CD8-positive, alpha-beta memory T cell (primary cell): Measurements from ENCODE around the gene SPATA2. TPM values are rescaled to one million over a fixed set of nuclear protein-coding genes. Genes with fewer than 3 reads are reported as not detected.
A peak's percentile ranks its signal among the peaks of the same experiment; 100 is the strongest.

Source experiments
- CTCF ChIA-PET: fragments of 350-600 bp; sonication (Branson Sonifier 250); formaldehyde crosslinking; loops from one replicate; lab custom pipeline; 2021; ENCODE audit warnings: antibody characterized with exemption; lab: Charles Lee
- POLR2A ChIA-PET: fragments of 350-600 bp; sonication (Branson Sonifier 250); formaldehyde crosslinking; loops from one replicate; lab custom pipeline; 2021; ENCODE audit warnings: antibody characterized with exemption; lab: Charles Lee
- DNase-seq, 5 donors: peaks; one replicate each; pipeline versions ENCODE4 v3.0.0 to v3.0.0-alpha.2; 2020 to 2022; ENCODE audit warnings: mixed read lengths in 1 of 5
- H3K27ac ChIP-seq: one replicate; pipeline ENCODE4 v1.7.0; 2013; ENCODE audit warnings: low read depth, mild to moderate bottlenecking, low read length, moderate library complexity
- H3K27me3 ChIP-seq: 2 replicates; pipeline ENCODE4 v1.7.0; 2013; ENCODE audit warnings: low read length, mild to moderate bottlenecking; ENCODE audit not compliant: insufficient read depth, poor library complexity, severe bottlenecking
- H3K36me3 ChIP-seq: 2 replicates; pipeline ENCODE4 v1.7.0; 2013; ENCODE audit warnings: mild to moderate bottlenecking, low read length, moderate library complexity; ENCODE audit not compliant: insufficient read depth
- H3K4me1 ChIP-seq: 2 replicates; pipeline ENCODE4 v1.7.0; 2013; ENCODE audit warnings: mild to moderate bottlenecking, low read length, moderate library complexity; ENCODE audit not compliant: insufficient read depth
- H3K4me3 ChIP-seq: 2 replicates; pipeline ENCODE4 v1.7.0; 2013; ENCODE audit warnings: mild to moderate bottlenecking, low read length
- H3K9me3 ChIP-seq: 2 replicates; pipeline ENCODE4 v1.7.0; 2013; ENCODE audit warnings: mild to moderate bottlenecking, low read length
- H3K27ac Mint-ChIP-seq, 8 donors: one replicate each; pipeline ENCODE4 v1.8.0; 2020 to 2021; ENCODE audit warnings: mixed read lengths in 8 of 8, mild to moderate bottlenecking in 6 of 8, inconsistent platforms in 3 of 8, moderate library complexity in 3 of 8
- H3K27me3 Mint-ChIP-seq, 2 donors: one replicate each; pipeline ENCODE4 v1.8.0; 2020 to 2021; ENCODE audit warnings: mixed read lengths in 2 of 2, mild to moderate bottlenecking in 1 of 2, moderate library complexity in 1 of 2
- H3K36me3 Mint-ChIP-seq, 3 donors: one replicate each; pipeline ENCODE4 v1.8.0; 2020 to 2021; ENCODE audit warnings: mixed read lengths in 3 of 3, inconsistent platforms in 1 of 3, mild to moderate bottlenecking in 1 of 3
- H3K4me1 Mint-ChIP-seq, 3 donors: one replicate each; pipeline ENCODE4 v1.8.0; 2020 to 2021; ENCODE audit warnings: mixed read lengths in 3 of 3, inconsistent platforms in 1 of 3, mild to moderate bottlenecking in 1 of 3
- H3K4me3 Mint-ChIP-seq, 7 donors: one replicate each; pipeline ENCODE4 v1.8.0; 2020 to 2021; ENCODE audit warnings: mixed read lengths in 7 of 7, mild to moderate bottlenecking in 6 of 7, moderate library complexity in 4 of 7, inconsistent platforms in 2 of 7
- H3K9me3 Mint-ChIP-seq, 5 donors: one replicate each; pipeline ENCODE4 v1.8.0; 2020 to 2022; ENCODE audit warnings: mixed read lengths in 5 of 5, mild to moderate bottlenecking in 3 of 5, moderate library complexity in 2 of 5, inconsistent platforms in 1 of 5
- polyA plus RNA-seq: library from polyadenylated mRNA; unstranded; fragments of 300-500 nt; fragmentation: Illumina TruSeq; gene quantifications from one replicate; pipeline ENCODE4 v1.2.3, GENCODE V29; 2021
- total RNA-seq, 2 experiments: library from RNA; stranded (reverse); gene quantifications; one replicate each; pipeline ENCODE4 v1.2.3, GENCODE V29; 2021

The SPATA2 gene
- total and polyA plus RNA-seq, 3 experiments from 2014 or later: 5.3 to 16.0 (median 15.0) TPM

- Histone ChIP-seq H3K9me3 (no peaks in the 10 kb centered on the region), H3K27me3 (no peaks in the 10 kb centered on the region), H3K36me3 (peaks cover 7% of the 10 kb centered on the region), H3K4me1 (no peaks in the 10 kb centered on the region), H3K27ac (no peak overlapping the region), H3K4me3 (no peak overlapping the region)
- POLR2A ChIA-PET: no interaction called here
- Mint-ChIP-seq H3K27ac (no peak overlapping the region), H3K4me3 (no peak overlapping the region), H3K27me3 (peaks cover 0 to 2% of the 10 kb centered on the region in 2 donors), H3K4me1 (peaks cover 0 to 1% (median 0%) of the 10 kb centered on the region in 3 donors), H3K9me3 (no peaks in the 10 kb centered on the region), H3K36me3 (peaks cover 3 to 66% (median 9%) of the 10 kb centered on the region in 3 donors)
- DNase-seq: no peak
- CTCF ChIA-PET: interaction anchor here (1.0 to 1.5 kb wide), 2 partner anchors 12 to 107 kb away, joined by 3 read pairs; no protein-coding TSS in a partner anchor
Observed at GRCh38 chr20:49872056-49872455, 43.3 kb downstream of the SPATA2 start.

DNA sequence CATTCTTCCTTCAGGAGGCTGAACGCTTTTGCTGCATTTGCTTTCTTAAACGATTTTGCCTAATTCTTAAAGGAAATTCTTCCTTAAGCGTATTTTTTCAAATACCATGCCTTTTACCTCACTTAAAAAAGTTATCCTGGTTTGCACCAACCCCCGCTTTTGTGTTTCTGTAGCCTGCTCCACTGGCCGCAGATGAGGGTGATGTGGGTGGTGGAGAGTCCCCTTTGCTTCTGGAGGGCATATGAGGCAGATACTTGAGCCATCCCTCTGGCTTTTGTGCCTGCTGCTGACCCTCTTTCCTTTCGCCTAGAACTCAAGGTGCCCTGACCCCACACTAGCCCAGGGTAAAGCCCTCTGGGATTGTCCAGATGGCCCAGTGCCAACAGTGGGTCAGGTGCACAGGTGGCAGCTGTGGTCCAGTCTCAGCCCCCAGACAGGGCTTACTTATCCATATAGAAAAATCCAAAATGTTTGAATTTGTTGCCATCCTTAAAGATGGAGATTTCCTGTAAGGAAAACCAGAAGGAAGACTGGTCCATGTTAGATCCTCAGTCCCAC lies 43.9 kb downstream of the SPATA2 start:
- Mint-ChIP-seq H3K9me3 (no peaks in the 10 kb centered on the region), H3K36me3 (peaks cover 3 to 69% (median 9%) of the 10 kb centered on the region in 3 donors), H3K27ac (peak overlapping the region in 2 of 8 donors; percentile 3 to 33), H3K4me3 (no peak overlapping the region), H3K4me1 (peaks cover 0 to 5% (median 0%) of the 10 kb centered on the region in 3 donors), H3K27me3 (no peaks in the 10 kb centered on the region)
- POLR2A ChIA-PET: no interaction called here
- Histone ChIP-seq H3K4me1 (no peaks in the 10 kb centered on the region), H3K27me3 (no peaks in the 10 kb centered on the region), H3K9me3 (no peaks in the 10 kb centered on the region), H3K27ac (no peak overlapping the region), H3K36me3 (peaks cover 7% of the 10 kb centered on the region), H3K4me3 (no peak overlapping the region)
- CTCF ChIA-PET: no interaction called here
- no peak for DNase-seq

- no peaks in the 10 kb centered on the region for H3K9me3 Mint-ChIP-seq
- Histone ChIP-seq H3K36me3 (peaks cover 7% of the 10 kb centered on the region), H3K4me3 (no peak overlapping the region), H3K27me3 (no peaks in the 10 kb centered on the region), H3K9me3 (no peaks in the 10 kb centered on the region), H3K27ac (no peak overlapping the region), H3K4me1 (no peaks in the 10 kb centered on the region)
- H3K27me3 Mint-ChIP-seq: no peaks in the 10 kb centered on the region
- ChIA-PET CTCF (no interaction called here), POLR2A (no interaction called here)
- no peak overlapping the region for H3K4me3 Mint-ChIP-seq
- peaks cover 0 to 5% (median 0%) of the 10 kb centered on the region in 3 donors for H3K4me1 Mint-ChIP-seq
- H3K36me3 Mint-ChIP-seq: peaks cover 3 to 69% (median 12%) of the 10 kb centered on the region in 3 donors
- no peak for DNase-seq
- H3K27ac Mint-ChIP-seq: peak overlapping the region in 3 of 8 donors; percentile 66 to 85 (median 84)
Observed at GRCh38 chr20:49870261-49870660, 45.1 kb downstream of the SPATA2 start.

GRCh38 chr20:49868964-49869363 lies 46.4 kb downstream of the SPATA2 start:
- ChIA-PET POLR2A (no interaction called here), CTCF (no interaction called here)
- Histone ChIP-seq H3K4me1 (no peaks in the 10 kb centered on the region), H3K9me3 (no peaks in the 10 kb centered on the region), H3K27ac (no peak overlapping the region), H3K4me3 (no peak overlapping the region), H3K36me3 (peaks cover 14% of the 10 kb centered on the region), H3K27me3 (no peaks in the 10 kb centered on the region)
- Mint-ChIP-seq H3K27ac (peak overlapping the region in 4 of 8 donors; percentile 23 to 79 (median 48)), H3K9me3 (no peaks in the 10 kb centered on the region), H3K4me3 (no peak overlapping the region), H3K4me1 (peaks cover 0 to 5% (median 0%) of the 10 kb centered on the region in 3 donors), H3K27me3 (peaks cover 0 to 2% of the 10 kb centered on the region in 2 donors), H3K36me3 (peaks cover 3 to 72% (median 19%) of the 10 kb centered on the region in 3 donors)
- no peak for DNase-seq

- no peak overlapping the region for H3K27ac ChIP-seq
- no peak overlapping the region for H3K4me3 Mint-ChIP-seq
- H3K36me3 ChIP-seq: peaks cover 14% of the 10 kb centered on the region
- peaks cover 0 to 2% of the 10 kb centered on the region in 2 donors for H3K27me3 Mint-ChIP-seq
- CTCF ChIA-PET: no interaction called here
- no peaks in the 10 kb centered on the region for H3K27me3 ChIP-seq
- H3K9me3 ChIP-seq: no peaks in the 10 kb centered on the region
- POLR2A ChIA-PET: no interaction called here
- peaks cover 3 to 72% (median 19%) of the 10 kb centered on the region in 3 donors for H3K36me3 Mint-ChIP-seq
- H3K4me3 ChIP-seq: no peak overlapping the region
- peaks cover 0 to 5% (median 0%) of the 10 kb centered on the region in 3 donors for H3K4me1 Mint-ChIP-seq
- no peaks in the 10 kb centered on the region for H3K9me3 Mint-ChIP-seq
- DNase-seq: no peak
- H3K4me1 ChIP-seq: no peaks in the 10 kb centered on the region
- H3K27ac Mint-ChIP-seq: peak overlapping the region in 3 of 8 donors; percentile 23 to 51 (median 45)
Observed at GRCh38 chr20:49868538-49868937, 46.8 kb downstream of the SPATA2 start.

DNA sequence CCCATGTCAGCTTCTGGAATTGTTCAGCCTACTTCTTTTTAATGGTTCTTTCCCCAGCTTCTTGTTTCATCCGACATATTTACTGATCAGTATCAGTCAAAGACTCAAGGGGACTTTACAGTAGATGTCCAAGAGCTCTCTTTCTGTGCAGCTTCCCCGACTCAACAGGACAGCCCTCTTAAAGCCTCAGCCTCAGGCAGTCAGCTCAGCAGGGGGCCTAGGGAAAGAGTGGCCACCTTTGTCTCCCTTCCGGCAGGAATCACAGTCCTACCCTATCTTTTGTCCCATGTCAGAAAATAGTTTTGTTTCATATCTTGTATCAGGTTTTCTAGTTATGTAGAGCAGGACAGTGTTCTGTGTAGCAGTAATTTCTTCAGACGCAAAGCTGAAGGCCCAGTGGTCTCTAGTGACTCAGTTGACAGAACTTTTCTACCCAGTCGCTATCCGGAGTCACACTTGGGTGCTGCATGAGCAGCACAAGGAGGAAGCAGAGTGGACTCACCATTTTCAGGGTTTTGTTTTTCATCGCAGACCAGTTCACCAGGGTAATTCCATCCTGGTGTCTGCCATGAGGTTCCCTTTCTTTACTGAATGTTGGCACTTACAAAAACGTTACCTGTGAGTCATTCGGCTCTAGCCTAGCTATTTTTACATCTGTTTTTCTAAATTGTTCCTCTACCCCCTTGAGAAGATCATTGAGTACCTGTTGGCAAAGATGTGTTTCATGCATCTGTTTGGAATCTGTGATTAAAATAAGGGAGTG lies 47.7 kb downstream of the SPATA2 start:
- CTCF ChIA-PET: no interaction called here
- Mint-ChIP-seq H3K4me3 (no peak overlapping the region), H3K27ac (peak overlapping the region in 1 of 8 donors; percentile 9)

DNA sequence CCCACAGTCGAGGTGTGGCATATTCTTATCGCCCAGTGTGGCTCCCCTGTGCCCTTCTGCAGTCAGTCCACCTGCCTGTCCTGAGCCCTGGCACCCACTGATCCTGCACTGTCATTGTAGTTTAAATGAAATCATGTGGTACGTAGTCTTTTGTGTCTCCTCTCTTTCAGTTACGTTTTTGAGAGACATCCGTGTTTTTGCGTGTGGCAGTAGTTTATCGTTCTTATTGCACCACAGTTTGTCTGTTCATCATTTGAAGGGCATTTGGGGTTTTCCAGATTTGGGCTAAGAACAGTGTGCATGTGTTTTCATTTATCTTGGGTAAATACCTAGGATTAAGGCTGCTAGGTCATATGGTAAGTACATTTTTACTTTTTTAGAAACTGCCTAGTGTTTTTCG lies 49.3 kb downstream of the SPATA2 start:
- CTCF ChIA-PET: no interaction called here

More for the DNA sequence above, 47.7 kb downstream of the SPATA2 start:
- Histone ChIP-seq H3K4me1 (no peaks in the 10 kb centered on the region), H3K4me3 (no peak overlapping the region), H3K36me3 (peaks cover 14% of the 10 kb centered on the region), H3K9me3 (no peaks in the 10 kb centered on the region), H3K27ac (no peak overlapping the region), H3K27me3 (no peaks in the 10 kb centered on the region)
- peaks cover 0 to 5% (median 0%) of the 10 kb centered on the region in 3 donors for H3K4me1 Mint-ChIP-seq
- peaks cover 0 to 2% of the 10 kb centered on the region in 2 donors for H3K27me3 Mint-ChIP-seq
- H3K36me3 Mint-ChIP-seq: peaks cover 3 to 75% (median 19%) of the 10 kb centered on the region in 3 donors
- POLR2A ChIA-PET: no interaction called here
- no peak for DNase-seq
- H3K9me3 Mint-ChIP-seq: no peaks in the 10 kb centered on the region

GRCh38 chr20:49865559-49865958 lies 49.8 kb downstream of the SPATA2 start:
- Mint-ChIP-seq H3K4me3 (no peak overlapping the region), H3K27ac (peak overlapping the region in 1 of 8 donors; percentile 63), H3K9me3 (no peaks in the 10 kb centered on the region), H3K27me3 (peaks cover 0 to 2% of the 10 kb centered on the region in 2 donors), H3K4me1 (peaks cover 3 to 5% (median 4%) of the 10 kb centered on the region in 3 donors), H3K36me3 (peaks cover 3 to 84% (median 23%) of the 10 kb centered on the region in 3 donors)
- Histone ChIP-seq H3K27me3 (no peaks in the 10 kb centered on the region), H3K9me3 (no peaks in the 10 kb centered on the region), H3K36me3 (peaks cover 14% of the 10 kb centered on the region), H3K4me3 (no peak overlapping the region), H3K4me1 (no peaks in the 10 kb centered on the region), H3K27ac (no peak overlapping the region)
- ChIA-PET POLR2A (no interaction called here), CTCF (interaction anchor here (1.0 kb wide), 1 partner anchor 27 kb away, joined by 3 read pairs; no protein-coding TSS in a partner anchor)
- DNase-seq: no peak

More for the DNA sequence above, 49.3 kb downstream of the SPATA2 start:
- Mint-ChIP-seq H3K4me3 (no peak overlapping the region), H3K27ac (peak overlapping the region in 1 of 8 donors; percentile 63), H3K27me3 (peaks cover 0 to 2% of the 10 kb centered on the region in 2 donors), H3K9me3 (no peaks in the 10 kb centered on the region), H3K36me3 (peaks cover 3 to 82% (median 19%) of the 10 kb centered on the region in 3 donors), H3K4me1 (peaks cover 0 to 5% (median under 1%) of the 10 kb centered on the region in 3 donors)
- POLR2A ChIA-PET: no interaction called here
- Histone ChIP-seq H3K36me3 (peaks cover 14% of the 10 kb centered on the region), H3K27ac (no peak overlapping the region), H3K4me3 (no peak overlapping the region), H3K4me1 (no peaks in the 10 kb centered on the region), H3K9me3 (no peaks in the 10 kb centered on the region), H3K27me3 (no peaks in the 10 kb centered on the region)
- DNase-seq: no peak
